Ammon's horn (tissue), 1 donor: ENCODE data around the gene TCF7L1.
"Not testable (repeated sequence)": the region's sequence is repeated elsewhere in the genome, so short reads cannot be mapped to it uniquely, and the experiment has no call there.

Experiments used
- DNase-seq: peaks from one replicate; pipeline ENCODE4 v3.0.0-alpha.2; 2016; ENCODE audit warnings: low spot score

The TCF7L1 gene

GRCh38 chr2:85184990-85185389, 51.8 kb downstream of the TCF7L1 start:
- no peak for DNase-seq

DNA sequence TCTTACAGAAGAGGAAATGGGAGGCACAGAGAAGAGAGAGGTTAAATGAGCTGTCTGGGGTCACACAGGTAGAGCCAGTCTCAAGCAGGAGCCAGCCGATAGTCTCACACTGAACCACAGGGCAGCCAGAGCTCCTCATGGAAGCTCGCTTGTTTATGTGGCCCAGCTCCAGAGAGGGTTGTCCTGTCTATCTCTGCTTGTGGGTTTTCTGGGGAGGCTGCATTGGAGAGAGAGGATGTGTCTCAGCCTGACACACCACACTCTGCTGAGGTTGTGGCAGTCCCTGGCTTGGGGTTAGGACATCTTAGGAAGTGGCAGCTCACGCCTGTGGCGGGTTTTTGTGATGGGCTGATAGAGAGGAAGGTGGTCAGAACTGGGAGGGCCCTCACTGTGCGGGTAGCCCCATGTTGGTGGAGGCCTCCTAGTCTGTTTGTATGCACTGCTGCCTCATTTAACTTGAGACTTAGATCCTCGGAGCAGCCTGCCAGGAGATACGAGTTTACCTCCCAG, 52.3 kb downstream of the TCF7L1 start:
- no peak for DNase-seq

DNA sequence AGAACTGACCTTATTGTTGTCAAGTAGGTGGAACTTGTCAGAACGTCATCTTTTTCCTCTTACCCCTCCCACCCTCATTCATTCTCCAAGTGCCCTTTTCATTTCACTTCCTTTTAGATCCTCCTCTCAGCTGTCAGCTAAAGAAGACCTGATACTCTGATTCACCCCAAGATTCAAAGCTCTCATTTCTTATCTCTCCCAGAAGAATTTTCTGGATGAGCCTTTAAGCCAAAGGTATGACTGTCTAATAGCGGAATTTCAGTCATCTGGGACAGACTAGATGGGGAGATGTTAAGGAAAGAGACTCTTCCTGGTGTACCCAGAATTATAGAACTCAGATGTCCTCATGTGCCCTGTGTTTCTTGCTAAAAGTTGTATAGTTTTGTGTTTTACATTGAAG, 53.9 kb downstream of the TCF7L1 start:
- no peak for DNase-seq

DNA sequence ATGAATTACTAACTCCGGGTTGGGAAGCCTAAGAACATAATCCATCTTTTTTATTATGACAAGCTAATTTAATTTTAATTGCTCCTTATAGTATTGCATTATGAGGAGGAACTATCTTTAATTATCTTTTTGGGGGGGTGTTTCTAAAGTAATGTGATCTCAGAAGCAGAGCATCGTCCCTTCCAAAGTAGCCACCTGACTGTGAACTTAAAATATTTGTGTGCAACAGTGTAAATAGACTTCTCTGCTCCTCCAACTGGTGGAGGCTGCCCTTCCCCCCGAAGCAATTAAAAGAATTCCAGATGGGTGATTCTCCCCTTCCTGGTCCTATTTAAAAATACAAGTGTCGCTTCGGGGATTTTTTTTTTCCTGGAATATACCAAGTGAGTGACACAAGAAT, 55.7 kb downstream of the TCF7L1 start:
- no peak for DNase-seq

DNA sequence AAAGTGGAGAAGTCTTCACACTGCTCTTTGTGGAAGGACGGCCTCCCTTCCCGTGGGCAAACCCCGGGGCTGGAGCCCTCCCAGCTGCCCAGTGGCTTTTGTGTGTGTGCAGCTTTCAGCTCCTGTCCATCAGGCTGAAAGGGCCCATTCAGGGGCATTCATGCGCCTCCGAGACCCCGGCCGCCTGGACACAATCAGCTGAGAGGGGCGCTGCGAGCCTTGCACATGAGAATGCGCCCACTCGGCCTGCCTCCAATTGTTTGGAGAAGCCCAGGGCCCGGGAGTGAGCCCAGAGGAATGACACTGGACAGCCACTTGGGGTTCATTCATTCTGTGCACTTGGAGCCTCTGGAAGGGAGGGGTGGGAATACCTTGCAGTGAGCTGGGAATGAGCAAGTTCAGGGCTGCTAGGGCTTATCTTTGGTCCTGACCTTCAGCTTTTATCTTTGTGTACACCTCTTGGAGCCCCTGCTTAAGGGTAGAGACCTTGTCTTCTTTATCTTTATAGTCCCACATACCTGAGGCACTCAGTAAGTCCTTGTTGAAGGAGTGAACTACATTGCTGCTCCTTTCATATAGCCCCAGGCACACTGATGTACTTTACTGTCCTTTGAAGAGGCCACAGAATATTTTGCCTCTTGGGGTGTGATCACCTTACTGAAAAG, 56.5 kb downstream of the TCF7L1 start:
- DNase-seq, result peak; percentile 51

DNA sequence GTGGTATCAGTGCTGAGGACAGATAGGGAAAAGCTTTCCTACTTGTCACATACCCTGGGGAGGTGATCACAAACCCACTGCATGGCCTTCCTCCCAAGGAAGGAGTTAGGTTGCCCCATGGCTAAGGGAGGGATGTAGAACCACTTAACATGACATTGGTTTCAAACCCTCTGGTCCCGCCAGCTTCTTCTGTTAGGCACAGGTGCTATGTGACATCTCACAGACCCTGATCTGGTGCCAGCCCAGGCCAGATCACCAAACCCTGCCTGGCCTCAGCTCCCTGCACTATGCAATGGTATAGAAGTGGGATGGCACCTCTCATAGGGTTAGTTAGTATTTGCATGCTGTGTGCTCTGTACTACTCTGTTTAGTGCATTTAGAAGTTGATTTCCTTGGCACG, 58.0 kb downstream of the TCF7L1 start:
- no peak for DNase-seq

DNA sequence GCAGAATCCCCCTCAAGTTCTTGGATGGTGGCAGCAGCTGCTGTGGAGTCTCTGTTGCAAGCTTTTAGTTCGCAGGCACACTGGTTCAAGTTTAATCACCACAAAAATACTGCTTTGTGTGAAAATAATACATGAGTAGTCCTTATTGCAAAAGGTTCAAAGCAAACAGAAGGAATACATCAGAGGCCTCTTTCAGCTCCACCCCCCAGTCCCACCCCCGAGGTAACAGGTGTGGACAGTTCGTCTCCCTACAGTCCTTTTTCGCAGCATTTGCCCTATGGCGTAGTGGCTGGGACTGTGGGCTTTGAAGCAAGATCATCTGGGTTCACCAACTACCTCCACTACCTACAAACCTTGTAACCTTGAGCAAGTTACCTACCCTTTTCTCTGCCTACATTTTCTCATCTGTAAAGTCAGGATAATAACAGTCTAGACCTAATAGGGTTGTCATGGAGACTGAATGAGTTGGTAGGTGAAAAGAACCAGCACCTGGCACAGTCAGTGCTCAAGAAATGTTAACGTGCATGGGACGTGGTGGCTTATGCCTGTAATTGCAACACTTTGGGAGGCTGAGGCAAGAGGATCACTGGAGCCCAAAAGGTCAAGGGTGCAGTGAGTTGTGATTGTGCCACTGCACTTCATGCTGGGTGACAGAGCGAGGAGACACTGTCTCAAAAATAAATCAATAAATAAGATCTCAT, 61.7 kb downstream of the TCF7L1 start:
- DNase-seq, result no peak

DNA sequence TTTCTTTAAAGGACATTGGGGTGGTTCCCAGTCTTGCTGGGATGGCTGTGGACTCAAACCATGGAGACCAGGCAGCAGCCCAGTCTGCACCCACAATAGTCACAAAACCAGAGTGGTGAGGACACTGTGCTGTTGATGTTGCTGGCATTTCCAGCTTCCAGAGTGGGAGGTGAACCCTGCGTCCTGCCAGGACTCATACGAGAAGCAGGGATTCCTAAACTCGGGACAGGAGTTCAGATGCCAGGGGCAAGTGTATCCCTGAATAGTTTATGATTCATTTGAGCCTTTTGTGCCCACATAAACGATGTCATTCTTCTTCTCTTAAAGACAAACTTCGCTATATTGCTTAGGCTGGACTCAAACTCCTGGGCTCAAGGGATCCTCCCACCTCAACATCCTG, 62.8 kb downstream of the TCF7L1 start:
- peak; percentile 20 for DNase-seq

- DNase-seq, result no peak
These were observed 66.5 kb downstream of the TCF7L1 start for GRCh38 chr2:85199698-85200097.

- DNase-seq, result no peak
These were observed 76.7 kb downstream of the TCF7L1 start for GRCh38 chr2:85209887-85210286.

GRCh38 chr2:85210511-85210910, 77.3 kb downstream of the TCF7L1 start:
- DNase-seq, result no peak

DNA sequence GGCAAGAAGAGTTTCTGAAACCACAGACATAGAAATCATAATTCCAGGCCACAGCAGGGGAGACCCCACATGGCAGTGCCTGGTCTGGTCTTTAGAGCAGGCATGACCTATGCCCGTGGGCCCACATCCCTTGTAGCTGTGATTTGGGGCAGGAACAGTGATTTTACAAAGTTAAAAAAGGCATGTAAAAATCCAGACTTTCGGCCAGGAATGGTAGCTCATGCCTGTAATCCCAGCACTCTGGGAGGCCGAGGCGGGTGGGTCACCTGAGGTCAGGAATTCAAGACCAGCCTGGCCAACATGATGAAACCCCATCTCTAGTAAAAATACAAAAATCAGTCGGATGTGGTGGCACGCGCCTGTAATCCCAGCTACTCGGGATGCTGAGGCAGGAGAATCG, 78.4 kb downstream of the TCF7L1 start:
- not testable (repeated sequence) for DNase-seq

- DNase-seq, result no peak
These were observed 79.6 kb downstream of the TCF7L1 start for GRCh38 chr2:85212841-85213240.

DNA sequence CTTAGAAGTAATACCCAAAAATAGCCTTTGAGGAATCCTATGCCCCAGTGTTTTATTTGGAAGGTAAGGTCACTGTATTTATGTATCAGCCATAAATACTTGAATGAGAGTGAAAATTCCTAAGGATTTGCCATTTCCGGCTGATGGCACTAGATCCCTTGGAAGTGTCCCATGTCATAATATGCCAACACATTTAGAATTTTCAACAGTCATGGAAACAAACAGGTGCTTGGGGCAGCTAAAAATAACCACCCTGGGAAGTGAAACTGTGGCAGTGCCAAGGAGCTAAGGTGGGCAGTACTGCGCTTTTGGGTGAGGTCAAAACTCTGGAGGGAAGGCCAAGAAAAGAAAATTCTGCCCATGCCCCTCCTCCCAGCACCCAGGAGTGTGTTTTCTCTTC, 80.2 kb downstream of the TCF7L1 start:
- no peak for DNase-seq

- DNase-seq, result no peak
These were observed 80.8 kb downstream of the TCF7L1 start for GRCh38 chr2:85213901-85214512.

DNA sequence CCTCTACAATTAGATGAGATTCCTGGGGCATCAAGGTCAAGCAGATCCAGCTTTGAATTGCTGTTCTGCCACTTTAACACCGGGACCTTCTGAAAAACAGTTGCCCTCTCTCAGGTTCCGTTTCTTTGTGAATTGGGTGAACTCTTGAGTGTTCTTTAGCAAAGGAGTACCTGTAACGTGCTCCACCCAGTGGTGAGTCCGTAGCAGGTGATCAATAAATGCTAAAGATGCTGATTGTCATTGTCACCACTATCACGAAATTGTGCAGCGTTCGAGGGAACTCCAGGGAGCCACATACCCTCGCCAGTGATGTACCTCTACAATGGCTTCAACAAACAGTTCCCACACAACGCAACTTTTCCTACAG, 81.9 kb downstream of the TCF7L1 start:
- DNase-seq, result no peak

GRCh38 chr2:85215448-85216401, 82.5 kb downstream of the TCF7L1 start:
- peak; percentile 82 for DNase-seq

- DNase-seq, result no peak
These were observed 83.7 kb downstream of the TCF7L1 start for GRCh38 chr2:85216927-85217326.

DNA sequence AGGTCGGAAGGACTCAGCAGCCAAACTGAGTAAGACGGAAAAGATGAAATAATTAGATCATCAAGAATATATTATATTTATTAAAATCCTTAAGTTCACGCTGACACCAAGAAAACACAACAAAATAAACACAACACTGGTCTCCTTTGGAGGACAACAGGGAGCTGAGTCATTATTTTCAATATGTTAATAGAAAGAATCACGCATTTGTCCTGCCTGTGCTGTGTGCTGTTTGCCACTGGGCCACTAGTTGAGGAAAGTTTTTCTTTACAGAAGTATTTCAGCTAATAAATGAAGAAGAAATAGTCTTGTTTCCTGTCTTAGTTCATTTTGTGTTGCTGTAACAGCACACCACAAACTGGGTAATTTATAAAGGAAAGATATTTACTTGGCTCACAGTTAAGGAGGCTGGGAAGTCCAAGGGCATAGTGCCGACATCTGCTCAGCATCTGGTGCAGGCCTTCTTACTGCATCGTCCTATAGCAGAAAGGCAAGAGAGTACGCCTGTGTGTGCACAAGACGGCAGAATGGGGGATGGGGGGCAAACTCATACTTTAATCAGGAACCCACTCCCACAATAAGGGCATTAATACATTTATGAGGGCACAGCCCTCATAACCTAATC, 88.0 kb downstream of the TCF7L1 start:
- no peak for DNase-seq

- DNase-seq, result no peak
These were observed 89.6 kb downstream of the TCF7L1 start for GRCh38 chr2:85222792-85223191.

GRCh38 chr2:85226783-85227182, 93.6 kb downstream of the TCF7L1 start:
- DNase-seq, result no peak
